ENCODE results near the gene PSRC1.

GRCh38 chr1:109314795-109315194 is 31.9 kb upstream of the PSRC1 start:
- TF ChIP-seq EZH2phosphoT487 (IDR thresholded peaks at IDR 0.05; ENCODE audit: borderline replicate concordance, low read depth) = no peak
- TF ChIP-seq CTCF (IDR thresholded peaks at IDR 0.05) = no peak
- no peak for TF ChIP-seq EP300 (IDR thresholded peaks at IDR 0.05; ENCODE audit: borderline replicate concordance in 1 of 2, low read depth in 1 of 2, low read length in 1 of 2)
- TF ChIP-seq POLR2AphosphoS5 (IDR thresholded peaks at IDR 0.05; ENCODE audit: low read depth, low read length) = no peak
- TF ChIP-seq PBX3 (IDR thresholded peaks at IDR 0.05) = no peak
- no peak for TF ChIP-seq FOXM1 (IDR thresholded peaks at IDR 0.05; ENCODE audit: low read depth)
- TF ChIP-seq MXI1 (IDR thresholded peaks at IDR 0.05; ENCODE audit: low read depth, low read length) = no peak

Measured in SK-N-SH (cell line).